ENCODE results near the gene MAGEB1. TPM values are rescaled to one million over a fixed set of nuclear protein-coding genes. Genes with fewer than 3 reads are reported as not detected.

The MAGEB1 gene
- total RNA-seq, 8 experiments from 2014 or later = 0.19 TPM; not detected in 7

DNA sequence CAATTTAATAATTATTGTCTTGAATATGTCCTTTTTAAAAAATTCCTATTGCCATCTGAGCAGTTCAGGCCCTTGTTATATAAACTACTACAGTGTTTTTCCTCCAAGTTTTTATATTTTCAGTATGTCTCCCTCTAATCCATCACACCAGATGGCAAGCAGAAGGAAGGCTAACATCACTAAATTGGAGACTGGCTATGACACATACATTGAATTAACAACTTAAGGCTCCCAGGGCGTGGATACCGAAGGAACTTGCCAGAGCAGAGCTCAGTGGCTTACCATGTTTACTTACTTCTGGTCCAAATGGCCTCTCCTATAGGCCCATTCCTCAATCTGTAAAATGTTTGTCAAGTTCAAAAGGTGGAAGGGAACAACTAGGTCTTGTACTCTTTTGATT lies 13.0 kb downstream of the MAGEB1 start:
- in situ Hi-C loops (cut with MboI; ENCODE audit: low pct_unique_long_range_greater_than_20kb in 2 of 9, low sequenced_read_pairs in 9 of 9, unreplicated experiment in 9 of 9) = no loop called here
- Histone ChIP-seq H3K4me1 (replicated peaks in 1 of 2) (no peaks in the 10 kb centered on the region), H3K27ac (no peak overlapping the region), H3K4me3 (no peak overlapping the region)
- 0 to 82% (median 70%) methylated on average over 1 to 2 of the region's 2 CpGs; no CpG with 5 or more reads in 6 of the 10 experiments for WGBS, 10 experiments
- peak in 2 of 8 experiments; percentile 54 to 72 for ATAC-seq (replicated peaks in 6 of 8)

DNA sequence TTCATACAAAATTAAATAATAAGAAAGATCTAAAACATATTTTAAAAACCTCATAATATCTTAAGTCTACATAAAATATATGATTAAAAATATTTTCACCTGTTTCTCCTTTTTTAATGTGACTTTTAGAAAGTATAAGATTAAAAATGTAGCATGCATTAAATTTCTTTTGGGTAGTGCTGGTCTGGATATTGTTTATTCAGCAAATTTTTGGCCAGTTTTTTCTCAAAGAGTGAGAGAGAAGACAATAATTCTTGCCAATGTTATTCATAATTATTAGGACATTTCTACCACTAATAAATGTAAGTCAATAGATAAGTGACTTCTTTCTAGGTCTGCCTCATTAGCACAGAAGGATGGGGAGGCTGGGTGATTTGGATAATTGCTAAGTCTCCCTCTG lies 14.1 kb downstream of the MAGEB1 start:
- Histone ChIP-seq H3K4me3 (no peak overlapping the region), H3K4me1 (replicated peaks in 1 of 2) (no peaks in the 10 kb centered on the region), H3K27ac (no peak overlapping the region)
- in situ Hi-C loops (cut with MboI; ENCODE audit: low pct_unique_long_range_greater_than_20kb in 2 of 9, low sequenced_read_pairs in 9 of 9, unreplicated experiment in 9 of 9) = no loop called here
- ATAC-seq (replicated peaks in 6 of 8) = no peak

DNA sequence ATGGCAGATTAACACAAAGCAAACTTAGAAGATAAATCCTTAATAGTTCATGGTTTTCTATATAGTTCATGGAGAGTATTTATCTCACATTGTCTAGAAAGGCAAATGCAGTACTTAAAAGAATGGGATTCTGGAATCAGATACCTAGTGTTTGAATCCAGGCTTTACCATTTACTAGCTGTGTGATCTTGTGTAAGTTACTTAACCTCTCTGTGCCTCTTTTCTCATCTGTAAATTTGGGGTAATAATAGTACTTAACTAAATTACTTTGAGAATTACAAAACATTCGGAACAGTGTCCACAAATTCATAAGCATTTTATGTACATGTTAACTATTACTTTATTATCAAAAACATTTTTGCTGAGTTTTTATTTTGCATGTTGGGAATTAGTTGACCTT lies 15.8 kb downstream of the MAGEB1 start:
- in situ Hi-C loops (cut with MboI; ENCODE audit: low pct_unique_long_range_greater_than_20kb in 2 of 9, low sequenced_read_pairs in 9 of 9, unreplicated experiment in 9 of 9) = no loop called here
- no peak overlapping the region for H3K4me3 ChIP-seq
- no peaks in the 10 kb centered on the region for H3K4me1 ChIP-seq (replicated peaks in 1 of 2)
- 0 to 67% (median 19%) methylated on average over 1 of the region's 1 CpG; no CpG with 5 or more reads in 6 of the 10 experiments for WGBS, 10 experiments
- ATAC-seq (replicated peaks in 6 of 8) = no peak
- no peak overlapping the region for H3K27ac ChIP-seq

DNA sequence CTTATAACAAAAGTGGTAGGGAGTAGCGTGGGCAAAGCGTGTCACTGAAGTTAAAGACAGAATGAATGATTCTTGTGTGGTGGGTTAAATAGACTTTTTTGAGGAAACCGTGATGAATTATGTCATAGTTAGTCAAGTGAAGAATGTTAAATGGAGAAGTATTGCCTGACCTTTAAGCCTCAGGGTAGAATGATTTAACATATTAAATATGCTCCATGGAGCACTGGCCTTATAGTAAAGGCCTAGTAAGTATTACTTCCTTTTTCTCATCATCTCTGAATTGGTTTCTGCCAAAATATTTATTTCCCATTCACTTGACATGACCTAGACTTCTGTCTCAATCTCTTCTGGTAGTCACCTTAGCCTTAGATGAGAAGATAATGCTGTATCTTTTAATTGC lies 23.7 kb downstream of the MAGEB1 start:
- Histone ChIP-seq H3K4me1 (replicated peaks in 1 of 2) (no peaks in the 10 kb centered on the region), H3K4me3 (no peak overlapping the region), H3K27ac (no peak overlapping the region)
- no peak for ATAC-seq (replicated peaks in 6 of 8)
- WGBS, 10 experiments = 51 to 94% (median 73%) methylated on average over 2 to 3 of the region's 3 CpGs; no CpG with 5 or more reads in 6 of the 10 experiments
- in situ Hi-C loops (cut with MboI; ENCODE audit: low pct_unique_long_range_greater_than_20kb in 2 of 9, low sequenced_read_pairs in 9 of 9, unreplicated experiment in 9 of 9) = no loop called here

DNA sequence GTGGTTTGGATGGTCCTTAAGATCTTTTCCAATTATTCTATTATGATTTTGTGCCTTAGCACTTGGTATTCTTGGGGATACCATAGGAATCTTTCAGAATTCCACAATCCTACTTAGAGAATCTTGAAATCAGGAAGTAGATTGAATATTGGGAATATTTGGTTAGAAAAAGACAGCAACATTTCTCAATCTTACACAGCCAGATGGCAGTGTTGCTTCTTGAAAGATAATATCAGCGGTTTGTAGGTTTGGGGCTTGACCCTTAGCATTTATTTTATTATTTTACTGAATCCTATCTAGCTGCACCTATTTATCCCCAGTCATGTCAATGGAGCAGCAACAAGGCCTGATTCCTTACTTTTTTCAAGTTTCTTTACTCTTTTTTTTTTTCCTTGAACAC lies 28.6 kb downstream of the MAGEB1 start:
- in situ Hi-C loops (cut with MboI; ENCODE audit: low pct_unique_long_range_greater_than_20kb in 2 of 9, low sequenced_read_pairs in 9 of 9, unreplicated experiment in 9 of 9) = loop anchor here in 1 of 9 experiments (25.0 kb wide), 1 partner anchor 212 kb away; no protein-coding TSS in a partner anchor
- 0 to 8% (median 0%) methylated on average over 1 of the region's 1 CpG; no CpG with 5 or more reads in 7 of the 10 experiments for whole genome bisulfite sequencing, 10 experiments
- ATAC-seq (replicated peaks in 6 of 8) = no peak

DNA sequence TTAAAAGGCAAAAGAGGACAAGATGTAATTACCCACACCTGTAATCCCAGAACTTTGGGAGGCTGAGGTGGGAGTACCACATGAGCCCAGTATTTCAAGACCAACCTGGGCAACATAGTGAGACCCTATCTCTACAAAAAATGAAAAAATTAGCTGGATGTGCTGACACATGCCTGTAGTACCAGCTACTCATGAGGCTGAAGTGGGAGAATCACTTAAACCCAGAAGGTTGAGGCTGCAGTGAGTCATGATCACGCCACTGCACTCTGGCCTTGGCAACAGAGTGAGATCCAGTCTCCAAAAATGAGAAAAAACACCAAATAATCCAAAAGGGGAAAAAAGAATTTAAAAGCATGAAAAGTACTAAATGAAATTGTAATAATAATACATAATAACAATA lies 31.4 kb downstream of the MAGEB1 start:
- in situ Hi-C loops (cut with MboI; ENCODE audit: low pct_unique_long_range_greater_than_20kb in 2 of 9, low sequenced_read_pairs in 9 of 9, unreplicated experiment in 9 of 9) = loop anchor here in 1 of 9 experiments (25.0 kb wide), 1 partner anchor 209 kb away; no protein-coding TSS in a partner anchor
- ATAC-seq (replicated peaks in 6 of 8) = no peak
- WGBS, 10 experiments = 0 to 67% (median 10%) methylated on average over 1 of the region's 1 CpG; no CpG with 5 or more reads in 6 of the 10 experiments
- no peaks in the 10 kb centered on the region for H3K4me1 ChIP-seq (replicated peaks in 1 of 2)
- H3K27ac ChIP-seq = no peak overlapping the region
- no peak overlapping the region for H3K4me3 ChIP-seq

More for the DNA sequence above, 28.6 kb downstream of the MAGEB1 start:
- Histone ChIP-seq H3K27ac (no peak overlapping the region), H3K4me1 (replicated peaks in 1 of 2) (no peaks in the 10 kb centered on the region), H3K4me3 (no peak overlapping the region)

DNA sequence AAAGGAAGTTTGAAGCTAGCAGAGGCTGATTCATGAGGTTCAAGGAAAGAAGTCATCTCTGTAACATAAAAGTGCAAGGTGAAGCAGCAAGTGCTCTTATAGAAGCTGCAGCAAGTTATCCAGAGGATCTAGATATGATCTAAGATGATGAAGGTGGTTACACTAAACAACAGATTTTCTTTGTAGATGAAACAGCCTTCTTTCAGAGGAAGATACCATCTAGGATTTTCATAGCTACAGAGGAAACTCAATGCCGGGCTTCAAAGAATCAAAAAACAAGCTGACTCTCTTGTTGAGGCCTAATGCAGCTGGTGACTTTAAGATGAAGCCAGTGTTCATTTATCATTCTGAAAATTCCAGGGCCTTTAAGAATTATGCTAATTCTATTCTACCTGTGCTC lies 33.5 kb downstream of the MAGEB1 start:
- WGBS, 10 experiments = 60 to 80% (median 80%) methylated on average over 1 of the region's 1 CpG; no CpG with 5 or more reads in 7 of the 10 experiments
- in situ Hi-C loops (cut with MboI; ENCODE audit: low pct_unique_long_range_greater_than_20kb in 2 of 9, low sequenced_read_pairs in 9 of 9, unreplicated experiment in 9 of 9) = loop anchor here in 1 of 9 experiments (25.0 kb wide), 1 partner anchor 207 kb away; no protein-coding TSS in a partner anchor
- Histone ChIP-seq H3K4me1 (replicated peaks in 1 of 2) (no peaks in the 10 kb centered on the region), H3K27ac (no peak overlapping the region), H3K4me3 (no peak overlapping the region)
- no peak for ATAC-seq (replicated peaks in 6 of 8)

DNA sequence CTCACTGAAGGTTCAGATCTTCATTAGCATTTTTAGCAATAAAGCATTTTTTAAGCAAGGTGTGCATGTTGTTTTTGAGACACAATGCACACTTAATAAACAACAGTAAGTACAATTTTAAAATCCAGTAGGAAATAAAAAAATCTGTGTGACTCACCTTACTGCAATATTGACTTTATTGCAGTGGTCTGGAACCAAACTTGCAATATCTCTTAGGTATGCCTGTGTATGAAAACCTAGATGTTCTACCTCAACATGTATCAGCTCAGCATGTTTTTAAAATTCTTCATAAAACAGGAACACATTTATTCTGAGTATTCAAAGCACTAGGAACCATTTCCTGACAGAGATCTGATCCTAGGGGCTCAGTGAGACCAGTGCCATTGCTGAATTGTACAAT lies 35.6 kb downstream of the MAGEB1 start:
- Histone ChIP-seq H3K4me1 (replicated peaks in 1 of 2) (no peaks in the 10 kb centered on the region), H3K4me3 (no peak overlapping the region), H3K27ac (no peak overlapping the region)
- ATAC-seq (replicated peaks in 6 of 8) = no peak
- in situ Hi-C loops (cut with MboI; ENCODE audit: low pct_unique_long_range_greater_than_20kb in 2 of 9, low sequenced_read_pairs in 9 of 9, unreplicated experiment in 9 of 9) = loop anchor here in 1 of 9 experiments (25.0 kb wide), 1 partner anchor 205 kb away; no protein-coding TSS in a partner anchor

DNA sequence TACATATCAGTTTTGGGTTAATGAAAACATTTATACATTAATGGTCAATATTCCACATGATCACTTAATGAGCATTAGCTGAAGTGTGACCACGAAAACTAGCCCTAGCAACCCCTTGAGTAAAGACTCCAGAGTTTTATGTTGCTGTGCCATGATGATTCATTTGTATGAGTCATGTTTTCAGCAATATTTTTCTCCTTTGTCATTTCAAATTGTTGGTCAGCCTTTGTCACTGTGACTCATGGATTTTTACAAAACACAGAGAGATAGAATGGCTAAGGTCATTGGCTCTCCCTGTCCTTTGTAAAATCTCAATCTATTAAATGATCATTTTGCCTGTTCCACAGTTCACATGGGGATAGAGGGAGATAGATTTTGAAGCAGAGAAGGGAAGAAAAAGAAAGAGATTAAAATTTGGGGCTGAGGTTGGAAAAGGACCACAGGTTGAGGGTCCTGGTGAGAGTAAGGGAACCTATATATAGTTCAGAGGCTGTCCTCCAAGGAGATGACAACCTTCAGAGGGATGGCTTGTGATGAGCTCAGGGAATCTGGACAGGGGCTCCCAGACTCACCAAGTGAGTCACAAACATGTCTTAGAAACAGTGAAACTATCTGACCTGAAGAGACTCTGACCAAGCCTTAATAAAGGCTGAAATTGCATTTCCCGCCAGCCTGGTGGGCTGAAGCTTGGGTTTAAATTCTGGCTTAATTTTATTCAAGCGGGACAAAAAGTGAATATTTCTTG lies 36.7 kb downstream of the MAGEB1 start:
- in situ Hi-C loops (cut with MboI; ENCODE audit: low pct_unique_long_range_greater_than_20kb in 2 of 9, low sequenced_read_pairs in 9 of 9, unreplicated experiment in 9 of 9) = loop anchor here in 1 of 9 experiments (25.0 kb wide), 1 partner anchor 204 kb away; no protein-coding TSS in a partner anchor
- Histone ChIP-seq H3K27ac (no peak overlapping the region), H3K4me3 (no peak overlapping the region), H3K4me1 (replicated peaks in 1 of 2) (no peaks in the 10 kb centered on the region)
- WGBS, 10 experiments = 0 to 60% (median 47%) methylated on average over 1 to 3 of the region's 3 CpGs; no CpG with 5 or more reads in 5 of the 10 experiments
- ATAC-seq (replicated peaks in 6 of 8) = peak in 7 of 8 experiments; percentile 92 to 98 (median 94)

DNA sequence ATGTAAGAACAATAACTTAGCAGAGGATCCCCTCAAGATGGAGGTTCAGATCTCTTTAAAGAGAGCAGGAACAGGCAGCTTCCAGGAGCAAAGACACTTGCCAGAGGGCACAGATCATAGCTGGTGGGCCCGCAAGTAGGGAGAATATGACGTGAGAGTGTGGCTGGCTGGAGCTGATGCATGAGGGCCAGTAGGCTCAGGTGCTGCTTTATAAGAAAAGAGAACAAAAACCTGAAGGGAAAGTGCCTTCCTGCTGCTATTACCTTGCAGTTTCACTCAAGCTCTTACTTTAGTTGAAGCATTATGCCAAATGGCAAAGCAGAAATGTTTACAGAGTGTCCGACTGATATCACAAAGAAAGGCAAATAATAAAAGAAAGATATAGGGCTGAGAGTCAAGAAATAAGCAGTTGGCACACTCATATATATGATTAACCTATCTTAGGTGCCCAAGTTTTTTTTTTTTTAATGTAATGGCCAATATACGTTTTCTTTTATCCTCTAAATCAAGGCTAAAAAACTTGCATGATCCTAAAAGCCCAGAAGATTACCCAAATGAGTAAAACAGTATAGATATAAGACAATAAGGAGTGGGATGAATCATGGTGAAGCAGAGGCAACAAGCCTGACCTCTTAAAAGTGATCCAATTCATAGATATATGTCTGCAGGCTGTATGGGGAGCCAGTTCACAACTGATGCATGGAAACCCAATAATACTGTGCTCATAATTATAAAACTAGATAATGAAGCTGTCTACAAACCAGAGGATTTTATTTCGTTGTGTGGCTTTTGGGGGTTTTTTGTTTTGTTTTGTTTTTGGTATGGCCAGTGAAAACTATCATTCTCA lies 49.7 kb downstream of the MAGEB1 start:
- in situ Hi-C loops (cut with MboI; ENCODE audit: low pct_unique_long_range_greater_than_20kb in 2 of 9, low sequenced_read_pairs in 9 of 9, unreplicated experiment in 9 of 9) = loop anchor here in 1 of 9 experiments (25.0 kb wide), 1 partner anchor 191 kb away; no protein-coding TSS in a partner anchor
- ATAC-seq (replicated peaks in 6 of 8) = no peak
- no peaks in the 10 kb centered on the region for H3K4me1 ChIP-seq (replicated peaks in 1 of 2)
- no peak overlapping the region for H3K27ac ChIP-seq
- no peak overlapping the region for H3K4me3 ChIP-seq
- WGBS, 10 experiments = 33 to 90% (median 42%) methylated on average over 1 to 5 of the region's 5 CpGs; no CpG with 5 or more reads in 4 of the 10 experiments

DNA sequence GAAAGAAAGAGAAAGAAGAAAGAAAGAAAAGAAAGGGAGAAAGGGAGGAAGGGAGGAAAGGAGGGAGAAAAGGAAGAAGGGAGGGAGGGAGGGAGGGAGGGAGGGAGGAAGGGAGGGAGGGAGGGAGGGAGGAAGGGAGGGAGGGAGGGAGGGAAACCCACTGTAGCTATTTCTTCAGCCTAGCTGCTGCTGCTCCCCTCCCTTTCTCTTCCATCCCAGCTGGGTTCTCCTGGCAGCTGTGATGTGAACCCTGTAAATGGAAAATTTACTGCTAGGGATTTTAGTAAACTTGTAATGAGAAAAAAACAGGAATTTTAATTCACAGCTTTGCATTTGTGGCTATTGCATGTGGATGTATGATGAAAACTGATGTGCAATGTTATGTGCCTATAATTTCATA lies 54.3 kb downstream of the MAGEB1 start:
- no peaks in the 10 kb centered on the region for H3K4me1 ChIP-seq (replicated peaks in 1 of 2)
- H3K27ac ChIP-seq = no peak overlapping the region
- no peak for ATAC-seq (replicated peaks in 6 of 8)
- in situ Hi-C loops (cut with MboI; ENCODE audit: low pct_unique_long_range_greater_than_20kb in 2 of 9, low sequenced_read_pairs in 9 of 9, unreplicated experiment in 9 of 9) = no loop called here
- H3K4me3 ChIP-seq = no peak overlapping the region
